ENCODE results near the gene DCAF11.

DNA sequence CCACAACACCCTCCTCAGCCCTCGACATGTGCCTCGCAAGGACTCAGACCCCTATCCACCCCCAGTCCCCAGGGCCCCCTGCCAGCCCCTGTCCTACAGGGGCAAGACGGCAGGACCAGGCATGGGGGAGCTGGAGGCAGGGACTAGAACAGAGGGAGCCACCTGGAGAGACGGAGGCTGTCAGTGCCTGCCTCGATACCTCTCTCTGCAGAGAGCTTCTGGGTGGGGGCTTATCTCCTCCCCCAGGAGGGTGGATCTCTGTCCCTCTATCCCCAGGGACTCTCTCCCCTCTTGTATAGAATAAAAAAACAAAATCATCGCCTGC, 45.2 kb upstream of the DCAF11 start:
- TF ChIP-seq, protein P1, sequence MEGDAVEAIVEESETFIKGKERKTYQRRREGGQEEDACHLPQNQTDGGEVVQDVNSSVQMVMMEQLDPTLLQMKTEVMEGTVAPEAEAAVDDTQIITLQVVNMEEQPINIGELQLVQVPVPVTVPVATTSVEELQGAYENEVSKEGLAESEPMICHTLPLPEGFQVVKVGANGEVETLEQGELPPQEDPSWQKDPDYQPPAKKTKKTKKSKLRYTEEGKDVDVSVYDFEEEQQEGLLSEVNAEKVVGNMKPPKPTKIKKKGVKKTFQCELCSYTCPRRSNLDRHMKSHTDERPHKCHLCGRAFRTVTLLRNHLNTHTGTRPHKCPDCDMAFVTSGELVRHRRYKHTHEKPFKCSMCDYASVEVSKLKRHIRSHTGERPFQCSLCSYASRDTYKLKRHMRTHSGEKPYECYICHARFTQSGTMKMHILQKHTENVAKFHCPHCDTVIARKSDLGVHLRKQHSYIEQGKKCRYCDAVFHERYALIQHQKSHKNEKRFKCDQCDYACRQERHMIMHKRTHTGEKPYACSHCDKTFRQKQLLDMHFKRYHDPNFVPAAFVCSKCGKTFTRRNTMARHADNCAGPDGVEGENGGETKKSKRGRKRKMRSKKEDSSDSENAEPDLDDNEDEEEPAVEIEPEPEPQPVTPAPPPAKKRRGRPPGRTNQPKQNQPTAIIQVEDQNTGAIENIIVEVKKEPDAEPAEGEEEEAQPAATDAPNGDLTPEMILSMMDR (IDR thresholded peaks at IDR 0.05), result no peak
- no peak for TF ChIP-seq POLR2A (IDR thresholded peaks at IDR 0.05)

All from uterus (tissue), 2 donors.